ENCODE measurements around the gene CUL7.

DNA sequence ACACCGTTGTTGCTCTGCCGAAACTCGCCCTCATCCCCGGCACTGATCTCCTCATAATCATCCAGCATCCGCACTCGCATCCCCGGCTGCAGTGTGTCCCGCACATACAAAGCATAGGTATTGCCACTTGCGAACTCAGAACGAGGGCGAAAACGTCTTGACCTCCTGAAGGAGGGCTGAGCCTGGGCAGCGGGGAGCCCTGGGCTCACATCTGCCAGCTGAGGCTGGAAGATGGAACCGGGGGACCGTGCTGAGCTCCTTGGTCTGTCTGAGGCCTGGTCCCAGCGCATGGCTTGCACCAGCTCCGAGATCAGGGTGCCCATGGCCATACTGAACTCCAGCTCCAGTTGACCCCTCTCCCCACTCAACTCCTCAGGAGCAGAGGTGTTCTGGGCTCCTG is 2.7 kb downstream of the CUL7 start:
- no peak for TF ChIP-seq CTCF (conservative IDR thresholded peaks at IDR 0.05 in 1 of 2, IDR thresholded peaks at IDR 0.05 in 1 of 2; ENCODE audit: low read depth in 1 of 2, low read length in 2 of 2)
- no peak for TF ChIP-seq EZH2 (IDR thresholded peaks at IDR 0.05; ENCODE audit: low read length, missing control alignments)
